ENCODE results near the gene CFAP73.
A peak's percentile ranks its signal among the peaks of the same experiment; 100 is the strongest.

The CFAP73 gene

GRCh38 chr12:113158439-113159203 is 9.1 kb downstream of the CFAP73 start:
- no peak for DNase-seq

GRCh38 chr12:113159937-113160336 is 10.4 kb downstream of the CFAP73 start:
- DNase-seq, result peak; percentile 48 to 96 (median 81)
- intact Hi-C loops (cut with DNase I), result no loop called here

More at GRCh38 chr12:113158439-113159203, 9.1 kb downstream of the CFAP73 start:
- intact Hi-C loops (cut with DNase I), result no loop called here

GRCh38 chr12:113161415-113162016 is 12.0 kb downstream of the CFAP73 start:
- DNase-seq, result peak; percentile 60 to 97 (median 86)
- intact Hi-C loops (cut with DNase I), result no loop called here

GRCh38 chr12:113162102-113163029 is 12.8 kb downstream of the CFAP73 start:
- DNase-seq, result peak in 10 of 42 donors; percentile 29 to 74 (median 52)
- intact Hi-C loops (cut with DNase I), result no loop called here

DNA sequence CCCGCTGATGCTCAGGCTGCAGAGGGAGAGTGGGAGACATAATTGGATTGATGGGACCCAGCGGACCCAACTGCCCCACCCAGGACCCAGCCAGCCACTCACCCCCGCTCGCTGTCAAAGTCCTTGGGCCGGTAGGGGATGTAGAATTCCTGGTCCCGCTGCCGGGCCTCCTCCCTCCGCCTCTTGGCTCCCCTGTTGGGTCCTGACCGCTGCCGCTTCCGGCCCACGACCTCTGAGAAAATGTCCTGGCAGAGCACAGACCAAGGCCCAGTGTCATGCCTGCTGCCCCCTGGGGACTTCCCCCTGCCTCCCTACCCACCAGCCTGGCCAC is 13.5 kb downstream of the CFAP73 start:
- DNase-seq, result no peak
- intact Hi-C loops (cut with DNase I), result no loop called here

- no peak for DNase-seq
- intact Hi-C loops (cut with DNase I), result no loop called here
These were observed 14.5 kb downstream of the CFAP73 start for GRCh38 chr12:113164014-113164413.

GRCh38 chr12:113165521-113166450 is 16.3 kb downstream of the CFAP73 start:
- no peak for DNase-seq
- intact Hi-C loops (cut with DNase I), result no loop called here

- intact Hi-C loops (cut with DNase I), result no loop called here
- no peak for DNase-seq
These were observed 18.3 kb downstream of the CFAP73 start for GRCh38 chr12:113167868-113168267.

- no peak for DNase-seq
- intact Hi-C loops (cut with DNase I), result loop anchor here (5.0 kb wide), 1 partner anchor 122 kb away; no protein-coding TSS in a partner anchor
These were observed 20.2 kb downstream of the CFAP73 start for GRCh38 chr12:113169697-113170096.

DNA sequence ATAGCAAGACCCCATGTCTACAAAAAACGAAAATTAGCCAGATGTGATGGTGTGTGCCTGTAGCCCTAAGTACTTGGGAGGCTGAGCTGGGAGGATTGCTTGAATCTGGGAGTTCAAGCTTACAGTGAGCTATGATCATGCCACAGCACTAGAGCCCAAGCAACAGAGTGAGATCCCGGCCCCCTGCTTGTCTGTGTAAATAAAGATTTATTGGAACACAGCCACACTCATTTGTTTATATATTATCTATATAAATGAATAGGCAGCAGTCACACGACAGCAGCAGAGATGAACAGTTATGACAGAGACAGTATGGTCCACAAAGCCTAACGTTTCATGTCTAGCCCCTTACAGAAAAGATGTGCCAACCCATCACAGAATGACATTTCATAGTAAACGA is 20.9 kb downstream of the CFAP73 start:
- intact Hi-C loops (cut with DNase I), result loop anchor here (5.0 kb wide), 1 partner anchor 123 kb away; no protein-coding TSS in a partner anchor
- DNase-seq, result no peak

DNA sequence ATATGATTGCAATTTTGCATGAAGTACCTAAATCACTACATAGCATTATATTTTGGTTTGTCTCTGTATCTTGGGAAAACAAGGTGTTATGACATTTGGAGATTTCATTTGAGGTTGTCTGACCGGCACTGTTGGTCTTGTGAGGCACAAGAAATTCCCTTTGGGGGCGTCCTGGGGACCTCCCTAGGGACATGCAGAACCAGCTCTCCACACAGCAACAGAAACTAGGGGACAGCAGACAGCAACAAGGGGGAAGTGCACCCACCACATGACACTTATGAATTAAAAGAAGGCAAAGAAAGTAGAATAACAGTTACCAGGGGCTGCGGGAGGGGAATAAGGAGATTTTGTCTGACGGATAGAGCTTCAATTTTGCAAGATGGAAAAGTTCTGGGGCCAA is 21.4 kb downstream of the CFAP73 start:
- no peak for DNase-seq
- intact Hi-C loops (cut with DNase I), result loop anchor here (5.0 kb wide), 1 partner anchor 124 kb away; no protein-coding TSS in a partner anchor

DNA sequence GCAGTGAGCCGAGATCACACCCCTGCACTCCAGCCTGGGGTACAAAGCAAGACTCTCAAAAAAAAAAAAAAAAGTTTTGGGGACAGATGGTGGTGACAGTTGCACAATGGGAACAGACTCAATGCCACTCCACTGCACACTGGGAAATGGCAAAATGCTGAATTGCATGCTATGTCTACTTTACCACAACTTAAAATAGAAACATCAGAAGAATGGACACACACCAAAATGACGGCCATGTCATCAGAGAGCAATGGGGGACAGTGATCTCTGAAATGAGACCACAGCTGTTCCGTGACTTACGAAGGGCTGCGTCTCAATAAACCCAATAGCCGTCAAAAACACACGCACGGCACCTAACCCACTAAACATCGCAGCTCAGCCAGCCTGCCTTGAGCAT is 22.0 kb downstream of the CFAP73 start:
- DNase-seq, result no peak
- intact Hi-C loops (cut with DNase I), result loop anchor here (5.0 kb wide), 1 partner anchor 124 kb away; no protein-coding TSS in a partner anchor

DNA sequence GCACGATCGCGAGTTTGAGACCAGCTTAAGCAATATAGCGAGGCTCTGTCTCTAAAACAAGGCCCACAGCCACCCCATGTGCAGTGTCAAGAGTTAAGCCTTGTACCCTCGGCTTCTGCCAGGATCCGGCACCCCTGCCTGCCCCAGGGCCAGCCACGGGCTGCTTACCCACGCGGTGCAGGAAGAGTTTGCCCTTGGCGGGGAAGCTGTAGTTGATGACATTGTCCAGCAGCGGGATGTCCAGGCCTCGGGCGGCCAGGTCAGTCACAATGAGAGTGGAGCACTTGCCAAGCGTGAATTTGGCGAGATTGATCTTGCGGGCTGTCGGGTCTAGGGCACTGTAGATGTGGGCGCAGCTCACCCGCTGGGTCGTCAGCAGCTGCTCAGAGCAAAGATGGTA is 22.7 kb downstream of the CFAP73 start:
- intact Hi-C loops (cut with DNase I), result loop anchor here (5.0 kb wide), 1 partner anchor 125 kb away; no protein-coding TSS in a partner anchor
- DNase-seq, result no peak

GRCh38 chr12:113173081-113173698 is 23.7 kb downstream of the CFAP73 start:
- intact Hi-C loops (cut with DNase I), result loop anchor here (5.0 kb wide), 1 partner anchor 126 kb away; no protein-coding TSS in a partner anchor
- DNase-seq, result no peak

DNA sequence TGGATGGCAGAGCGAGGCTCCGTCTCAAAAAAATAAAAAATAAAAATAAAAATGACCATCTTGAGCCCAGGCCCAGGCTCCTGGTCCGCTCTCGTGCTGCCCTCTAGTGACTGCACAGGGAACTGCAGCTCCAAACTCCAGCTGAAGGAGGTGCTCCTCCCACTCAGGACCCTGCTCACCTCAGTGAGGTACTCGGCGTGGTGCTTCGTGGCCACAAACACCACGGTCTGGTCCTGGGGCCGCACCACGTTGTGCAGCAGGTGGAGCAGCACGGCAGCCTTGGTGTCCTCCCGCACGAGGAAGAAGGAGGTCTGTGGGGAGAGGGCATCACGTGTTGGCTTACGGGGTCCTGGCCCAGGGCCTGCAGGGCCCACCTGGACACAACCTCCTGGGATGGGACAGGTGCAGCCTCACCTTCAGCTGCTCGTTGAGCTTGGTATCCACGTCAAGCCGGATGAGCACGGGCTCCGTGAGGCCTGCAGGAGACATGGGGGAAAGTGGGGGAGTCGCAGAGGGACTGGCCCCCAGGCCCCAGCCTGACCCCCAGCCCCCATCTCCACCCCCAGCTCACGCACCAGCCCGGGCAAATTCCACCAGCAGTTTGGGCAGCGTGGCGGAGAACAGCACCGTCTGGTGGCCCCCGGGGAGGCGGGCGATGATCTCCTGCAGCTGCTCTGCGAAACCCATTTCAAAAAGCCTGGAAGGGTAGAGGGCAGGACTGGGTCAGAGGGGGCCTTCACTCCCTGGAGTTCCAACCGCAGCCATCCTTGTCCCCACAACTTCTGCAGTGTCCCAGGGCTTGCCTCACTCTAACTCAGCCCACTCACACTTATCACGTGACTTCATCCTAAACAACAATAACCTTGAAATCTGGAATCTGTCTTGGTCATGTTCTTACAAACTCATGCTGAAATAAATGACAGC is 25.2 kb downstream of the CFAP73 start:
- intact Hi-C loops (cut with DNase I), result loop anchor here (5.0 kb wide), 1 partner anchor 127 kb away; no protein-coding TSS in a partner anchor
- DNase-seq, result peak; percentile 19 to 94 (median 83)

DNA sequence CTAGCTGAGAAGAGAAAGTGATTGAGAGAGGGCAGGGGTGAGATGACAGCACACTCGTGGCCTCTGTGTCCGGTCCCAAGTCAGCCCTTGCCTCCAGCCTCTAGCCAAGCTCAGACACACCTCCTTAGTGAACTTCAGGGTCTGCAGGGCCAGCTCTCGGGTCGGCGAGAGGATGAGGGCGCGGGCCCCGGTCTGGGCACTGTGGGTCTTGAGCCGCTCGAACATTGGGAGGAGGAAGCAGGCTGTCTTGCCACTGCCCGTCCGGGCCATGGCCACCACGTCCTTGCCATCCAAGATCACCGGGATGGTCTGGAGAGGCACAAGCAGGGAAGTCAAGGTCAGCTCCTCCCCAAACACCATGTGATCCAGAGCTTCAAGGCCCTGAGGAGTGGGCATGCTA is 29.5 kb downstream of the CFAP73 start:
- intact Hi-C loops (cut with DNase I), result no loop called here
- DNase-seq, result no peak

GRCh38 chr12:113180333-113180732 is 30.8 kb downstream of the CFAP73 start:
- intact Hi-C loops (cut with DNase I), result no loop called here
- no peak for DNase-seq

All from head of caudate nucleus (tissue), 42 donors.